ENCODE data around the gene CHCHD2.
A peak's percentile ranks its signal among the peaks of the same experiment; 100 is the strongest.
"Not testable (repeated sequence)": the region's sequence is repeated elsewhere in the genome, so short reads cannot be mapped to it uniquely, and the experiment has no call there.

CHCHD2 gene

GRCh38 chr7:56106108-56107073 is at the start of gene CHCHD2:
Gene CHCHD2, minus strand, starts transcription at chr7:56106476. Its CDS starts 63 bp downstream, at chr7:56106413.
- peak within 1 kb of the TSS; percentile 89 for H3K27ac ChIP-seq
- peak; percentile 93 for DNase-seq (ENCODE audit: low read depth, low spot score)

GRCh38 chr7:56131062-56131461 is 24.8 kb upstream of the CHCHD2 start:
- DNase-seq (ENCODE audit: low read depth, low spot score); H3K27ac ChIP-seq: not testable (repeated sequence)

- H3K27ac ChIP-seq: no peak overlapping the region
- DNase-seq (ENCODE audit: low read depth, low spot score): no peak
Measured at GRCh38 chr7:56127241-56127975, 21.1 kb upstream of the CHCHD2 start.

GRCh38 chr7:56125831-56126230 is 19.6 kb upstream of the CHCHD2 start:
- DNase-seq (ENCODE audit: low read depth, low spot score): no peak
- H3K27ac ChIP-seq: no peak overlapping the region

- no peak overlapping the region for H3K27ac ChIP-seq
- DNase-seq (ENCODE audit: low read depth, low spot score): no peak
Measured at GRCh38 chr7:56124981-56125380, 18.7 kb upstream of the CHCHD2 start.

- H3K27ac ChIP-seq: no peak overlapping the region
- DNase-seq (ENCODE audit: low read depth, low spot score): no peak
Measured at GRCh38 chr7:56121440-56121839, 15.2 kb upstream of the CHCHD2 start.

GRCh38 chr7:56115852-56116538 is 9.7 kb upstream of the CHCHD2 start, which contains the start of gene NUPR2:
Gene NUPR2, minus strand, starts transcription at chr7:56116417. Its CDS starts 103 bp downstream, at chr7:56116314.
- no peak within 1 kb of the TSS for H3K27ac ChIP-seq
- DNase-seq (ENCODE audit: low read depth, low spot score): no peak

GRCh38 chr7:56112244-56112643 is 6.0 kb upstream of the CHCHD2 start:
- DNase-seq (ENCODE audit: low read depth, low spot score); H3K27ac ChIP-seq: not testable (repeated sequence)

- no peak for DNase-seq (ENCODE audit: low read depth, low spot score)
- no peak overlapping the region for H3K27ac ChIP-seq
Measured at GRCh38 chr7:56110611-56111010, 4.3 kb upstream of the CHCHD2 start.

- DNase-seq (ENCODE audit: low read depth, low spot score): no peak
- H3K27ac ChIP-seq: no peak overlapping the region
Measured at GRCh38 chr7:56107954-56108258, 1.6 kb upstream of the CHCHD2 start.

GRCh38 chr7:56105508-56105907 is 768 bp downstream of the CHCHD2 start:
- peak; percentile 57 for DNase-seq (ENCODE audit: low read depth, low spot score)
- peak overlapping the region; percentile 89 for H3K27ac ChIP-seq

- H3K27ac ChIP-seq; DNase-seq (ENCODE audit: low read depth, low spot score): not testable (repeated sequence)
Measured at GRCh38 chr7:56104138-56104537, 2.1 kb downstream of the CHCHD2 start.

GRCh38 chr7:56099653-56100052 is 6.6 kb downstream of the CHCHD2 start:
- DNase-seq (ENCODE audit: low read depth, low spot score): no peak
- H3K27ac ChIP-seq: no peak overlapping the region

- DNase-seq (ENCODE audit: low read depth, low spot score); H3K27ac ChIP-seq: not testable (repeated sequence)
Measured at GRCh38 chr7:56098187-56099008, 7.9 kb downstream of the CHCHD2 start.

GRCh38 chr7:56097700-56098099 is 8.6 kb downstream of the CHCHD2 start:
- no peak for DNase-seq (ENCODE audit: low read depth, low spot score)
- no peak overlapping the region for H3K27ac ChIP-seq

- DNase-seq (ENCODE audit: low read depth, low spot score): no peak
Measured at GRCh38 chr7:56092789-56093531, 13.3 kb downstream of the CHCHD2 start, which contains the start of gene PHKG1. Gene PHKG1, minus strand, starts transcription at chr7:56092952. Its CDS starts 4,011 bp downstream, at chr7:56088941.

GRCh38 chr7:56092388-56092787 is 13.9 kb downstream of the CHCHD2 start:
- H3K27ac ChIP-seq; DNase-seq (ENCODE audit: low read depth, low spot score): not testable (repeated sequence)

More at GRCh38 chr7:56092789-56093531, 13.3 kb downstream of the CHCHD2 start, which contains the start of gene PHKG1:
- H3K27ac ChIP-seq: no peak within 1 kb of the TSS

GRCh38 chr7:56091591-56091990 is 14.7 kb downstream of the CHCHD2 start:
- no peak for DNase-seq (ENCODE audit: low read depth, low spot score)
- no peak overlapping the region for H3K27ac ChIP-seq

GRCh38 chr7:56087445-56087844 is 18.8 kb downstream of the CHCHD2 start:
- H3K27ac ChIP-seq: no peak overlapping the region

More at GRCh38 chr7:56087445-56087844, 18.8 kb downstream of the CHCHD2 start:
- DNase-seq (ENCODE audit: low read depth, low spot score): no peak

Data from epithelial cell of prostate (primary cell).